H54 (cell line): Measurements from ENCODE around the gene C21orf58.

Source experiments
- DNase-seq: peaks from one replicate; pipeline ENCODE4 v3.0.0; 2011; ENCODE audit warnings: low spot score, mixed read lengths; ENCODE audit not compliant: insufficient read length
- FAIRE-seq: peaks from 3 replicates; lab custom pipeline; 2011; peaks lifted over from hg19 to GRCh38; lab: Jason Lieb, UNC
- POLR2A ChIP-seq: IDR thresholded peaks from 2 replicates; pipeline ENCODE4 v1.6.1; 2011; ENCODE audit warnings: low read depth, mild to moderate bottlenecking, low read length

Gene C21orf58

DNA sequence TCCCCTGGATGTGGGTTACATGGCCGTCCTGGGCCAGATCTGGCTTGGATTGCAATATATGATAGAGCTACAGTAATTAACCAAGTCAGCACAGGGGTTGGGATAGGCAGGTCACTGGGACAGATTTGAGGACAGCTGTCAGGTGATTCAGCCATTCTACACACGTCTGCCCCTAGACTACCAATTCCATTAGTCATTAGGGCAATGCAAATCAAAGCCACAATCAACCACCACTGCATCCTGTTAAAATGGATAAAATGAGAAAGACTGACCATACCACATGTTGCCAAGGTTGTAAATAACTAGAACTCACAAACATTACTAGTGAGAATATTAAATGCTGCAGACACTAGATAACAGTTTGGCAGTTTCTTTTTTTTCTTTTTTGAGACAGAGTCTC is 16.0 kb downstream of the C21orf58 start:
- no peak for FAIRE-seq
- DNase-seq: peak; percentile 63
- TF ChIP-seq POLR2A: no peak

DNA sequence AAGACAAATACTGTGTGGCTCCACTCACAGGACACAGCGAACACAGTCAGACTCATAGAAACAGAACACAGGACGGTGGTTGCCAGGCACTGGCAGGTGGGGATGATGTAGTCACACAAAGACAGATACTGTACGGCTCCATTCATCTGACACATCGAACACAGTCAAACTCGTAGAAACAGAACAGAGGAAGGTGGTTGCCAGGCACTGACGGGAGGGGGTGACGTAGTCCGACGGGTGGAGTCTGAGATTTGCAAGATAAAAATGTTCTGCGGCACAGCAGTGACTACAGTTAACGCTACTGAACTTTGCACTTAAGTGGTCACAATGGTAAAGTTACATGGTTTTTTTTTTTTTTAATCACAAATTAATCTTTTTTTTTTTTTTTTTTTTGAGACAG is 18.7 kb downstream of the C21orf58 start:
- FAIRE-seq (no peak), DNase-seq (no peak)
- TF ChIP-seq POLR2A: no peak

DNA sequence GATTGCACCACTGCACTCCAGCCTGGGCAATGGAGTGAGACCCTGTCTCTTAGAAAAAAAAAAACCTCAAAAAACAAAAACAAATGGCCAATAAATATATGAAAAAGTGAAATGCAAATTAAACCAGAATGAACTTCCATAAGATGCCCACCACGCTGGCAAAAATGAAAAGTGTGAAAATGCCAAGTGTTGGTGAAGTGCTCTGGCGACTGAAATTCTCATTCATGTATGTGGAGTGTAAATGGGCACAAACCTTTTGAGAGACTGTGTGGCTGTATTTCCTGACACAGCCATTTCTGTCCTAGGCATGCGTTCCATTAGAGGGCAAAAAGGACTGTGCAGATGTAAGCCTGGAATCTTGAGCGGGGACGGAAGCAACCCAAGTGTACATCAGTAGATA is 19.2 kb downstream of the C21orf58 start:
- TF ChIP-seq POLR2A: no peak
- DNase-seq: no peak
- no peak for FAIRE-seq

DNA sequence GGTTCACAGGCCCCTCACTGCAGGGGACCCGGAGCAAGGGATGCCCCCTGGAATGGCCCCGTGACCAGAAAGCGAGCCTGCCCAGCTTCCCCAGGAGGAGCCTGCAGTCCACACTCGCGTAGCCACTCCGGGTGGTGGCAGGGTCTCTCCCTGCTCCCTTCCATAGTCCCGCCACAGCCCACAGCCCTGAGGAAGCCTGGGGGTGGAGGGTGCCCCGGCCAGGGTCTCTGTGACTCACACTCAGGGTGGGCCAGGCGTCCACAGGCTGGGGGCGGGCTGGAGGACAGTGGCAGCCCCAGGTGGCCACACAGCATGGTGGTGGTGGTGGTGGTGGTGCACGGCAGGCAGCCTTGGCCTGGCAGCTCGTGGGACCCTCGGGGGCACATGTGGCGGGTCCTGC is 21.9 kb downstream of the C21orf58 start:
- no peak for FAIRE-seq
- TF ChIP-seq POLR2A: no peak
- no peak for DNase-seq

DNA sequence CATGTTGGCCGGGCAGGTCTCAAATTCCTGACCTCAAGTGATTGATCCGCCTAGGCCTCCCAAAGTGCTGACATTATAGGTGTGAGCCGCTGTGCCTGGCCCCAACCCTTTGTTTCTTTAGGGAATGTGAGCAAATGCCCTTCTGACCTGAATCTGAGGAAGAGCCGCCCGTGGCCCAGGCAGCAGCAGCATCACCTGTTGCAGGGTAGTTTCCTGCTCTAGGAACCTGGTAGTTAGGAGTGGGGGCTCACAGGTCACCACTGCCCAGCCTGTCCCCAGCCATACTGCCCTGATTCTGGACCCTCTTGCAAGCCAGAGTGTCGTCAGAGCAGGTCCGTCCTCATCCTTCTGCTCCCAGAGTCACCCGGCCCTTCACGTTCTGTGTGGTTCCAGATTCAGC is 24.5 kb downstream of the C21orf58 start:
- TF ChIP-seq POLR2A: no peak
- DNase-seq (no peak), FAIRE-seq (no peak)

DNA sequence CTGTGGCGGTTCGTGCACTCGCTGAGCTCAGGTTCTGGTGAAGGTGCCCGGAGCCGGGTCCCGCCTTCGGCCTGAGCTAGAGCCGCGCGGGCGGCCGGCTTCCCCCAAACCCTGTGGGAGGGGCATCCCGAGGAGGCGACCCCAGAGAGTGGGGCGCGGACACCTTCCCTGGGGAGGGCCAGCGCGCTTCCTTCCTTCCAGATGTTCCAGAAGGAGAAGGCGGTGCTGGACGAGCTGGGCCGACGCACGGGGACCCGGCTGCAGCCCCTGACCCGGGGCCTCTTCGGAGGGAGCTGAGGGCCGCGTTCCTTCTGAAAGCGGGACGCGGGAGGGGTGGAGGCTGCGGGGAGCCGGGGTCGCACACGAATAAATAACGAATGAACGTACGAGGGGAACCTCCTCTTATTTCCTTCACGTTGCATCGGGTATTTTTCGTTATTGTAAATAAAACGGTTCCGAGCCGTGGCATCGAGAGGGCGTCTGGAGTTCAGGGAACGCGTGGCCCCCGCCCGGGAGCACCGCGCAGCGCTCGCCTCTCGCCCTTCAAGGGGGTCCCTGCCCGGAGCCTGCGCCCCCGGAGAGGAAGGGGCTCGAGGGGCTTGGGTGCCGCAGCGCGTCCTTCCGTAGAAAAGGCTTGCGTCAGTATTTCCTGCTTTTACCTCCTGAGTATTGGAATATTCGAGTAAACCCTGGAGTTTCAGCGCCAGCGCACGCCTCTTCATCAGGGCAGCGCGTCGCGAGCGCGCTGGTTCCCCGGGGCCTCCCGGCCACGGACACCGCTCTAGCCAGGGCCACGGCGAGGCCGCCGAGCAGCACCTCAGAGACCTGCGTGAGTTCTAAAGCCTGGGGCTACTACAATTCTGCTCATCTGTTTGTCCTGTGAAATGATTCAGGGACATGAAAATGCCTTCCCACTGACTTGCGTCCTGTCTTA is 26.1 kb downstream of the C21orf58 start:
- no peak for FAIRE-seq
- TF ChIP-seq POLR2A: no peak
- no peak for DNase-seq

DNA sequence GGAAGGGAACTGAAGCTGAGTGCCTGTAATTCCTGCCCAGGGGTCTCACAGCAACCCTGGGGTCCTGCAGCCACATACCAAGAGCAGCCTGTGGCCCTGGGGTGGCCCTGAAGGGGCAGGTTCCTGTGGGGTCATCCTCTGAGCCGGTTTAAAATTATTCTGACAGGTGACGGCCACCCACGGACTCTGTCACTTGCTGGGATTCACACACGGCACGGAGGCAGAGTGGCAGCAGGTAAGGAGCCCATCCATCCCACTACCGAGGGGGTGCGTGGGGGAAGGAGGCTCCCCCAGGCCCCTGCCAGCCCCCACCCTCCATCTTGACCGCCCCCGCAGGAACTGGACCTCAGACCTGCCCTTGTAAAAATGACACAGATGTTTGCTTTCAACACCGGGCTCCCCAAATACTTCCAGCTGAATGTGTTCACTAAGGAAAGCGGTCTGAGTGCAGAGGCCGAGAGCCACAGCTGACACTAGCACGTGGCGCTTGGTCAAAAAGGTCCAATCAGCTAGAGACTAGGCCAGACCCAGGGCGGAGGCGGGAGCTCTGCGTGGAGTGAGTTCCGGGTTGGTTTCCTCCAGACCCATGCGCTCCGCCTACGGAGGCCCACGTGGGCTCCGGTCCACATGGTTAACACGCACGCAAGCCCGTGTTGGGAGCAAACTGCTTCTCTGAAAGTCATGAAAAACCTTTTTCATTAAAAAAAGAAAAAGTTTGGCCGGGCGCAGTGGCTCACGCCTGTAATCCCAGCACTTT is 27.5 kb downstream of the C21orf58 start:
- no peak for DNase-seq
- FAIRE-seq: no peak
- no peak for TF ChIP-seq POLR2A

DNA sequence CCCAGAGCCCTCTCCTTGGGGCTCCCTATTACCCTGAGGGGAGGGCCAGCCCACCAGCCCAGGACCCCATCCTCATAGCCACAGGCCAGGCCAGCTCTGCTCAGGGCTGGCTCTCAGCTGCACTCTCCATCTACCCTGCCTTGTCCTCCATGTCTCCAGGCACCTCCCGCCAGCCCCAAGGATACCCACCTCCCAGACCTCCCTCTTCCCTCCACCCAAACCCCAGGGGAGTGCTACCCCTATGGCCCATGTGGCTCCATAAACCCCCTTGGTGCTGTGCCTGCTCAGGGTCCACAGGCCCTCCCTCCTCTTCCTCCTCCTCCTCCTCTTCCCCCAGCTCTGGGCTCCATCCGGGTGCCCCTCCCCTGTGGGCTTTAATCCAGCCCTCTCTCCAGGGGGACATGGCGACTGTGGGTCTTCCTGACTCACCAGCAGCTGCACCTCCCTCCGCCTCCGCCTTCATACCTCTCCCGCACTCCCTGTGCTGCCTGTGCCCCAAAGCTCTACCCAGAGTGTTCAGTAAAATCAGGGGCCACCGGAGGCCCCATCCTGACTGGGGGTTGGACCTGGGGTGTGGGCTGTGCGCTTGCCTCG is 28.4 kb downstream of the C21orf58 start:
- FAIRE-seq (no peak), DNase-seq (peak; percentile 83)
- peak; percentile 33; the same call in 1 of the 2 replicates for TF ChIP-seq POLR2A

DNA sequence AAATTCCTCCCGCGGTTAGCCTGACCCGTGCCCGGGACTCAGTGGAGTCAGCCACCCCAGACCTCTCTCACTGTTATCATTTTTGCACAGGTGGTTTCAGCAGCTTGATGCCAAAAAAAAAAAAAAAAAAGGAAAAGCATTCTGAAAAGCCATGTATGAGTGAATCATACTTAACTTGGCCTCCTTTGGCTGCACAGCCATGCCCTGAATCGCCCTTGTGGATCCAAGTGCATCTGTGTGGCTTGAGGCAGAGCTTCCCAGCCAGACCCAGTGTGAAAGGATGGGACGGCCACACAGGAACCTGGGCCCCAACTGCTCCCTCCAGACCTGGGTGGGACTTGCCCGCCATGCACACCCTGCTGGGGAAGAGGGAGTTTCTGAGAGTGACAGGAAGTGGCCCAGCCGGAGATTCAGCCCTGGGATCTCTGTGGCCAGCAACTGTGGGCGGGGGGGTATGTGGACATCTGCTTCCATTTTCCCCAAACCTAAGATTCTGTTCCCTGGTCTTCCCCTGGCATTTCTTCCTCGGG is 29.0 kb downstream of the C21orf58 start:
- peak; percentile 67 for DNase-seq
- peak; percentile 39; the same call in 1 of the 2 replicates for TF ChIP-seq POLR2A
- no peak for FAIRE-seq

DNA sequence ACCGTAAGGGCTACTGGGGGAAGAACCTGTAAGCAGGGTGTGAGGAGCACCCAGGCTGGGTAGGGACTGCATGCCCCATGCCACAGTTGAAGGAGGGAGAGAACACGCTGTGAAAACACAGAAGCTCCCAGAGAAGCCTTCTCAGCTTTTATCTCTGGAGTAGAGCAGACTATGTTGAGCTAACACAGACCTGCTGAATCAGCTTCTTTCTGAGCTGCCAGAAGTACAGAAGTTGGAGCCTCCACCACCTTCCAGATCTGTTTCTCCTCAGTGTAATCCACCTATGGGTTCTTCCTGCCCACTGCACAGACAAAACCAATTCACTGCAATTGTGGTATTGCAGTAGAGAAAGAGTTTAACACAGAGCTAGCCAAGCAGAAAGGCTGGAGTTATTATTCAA is 32.1 kb downstream of the C21orf58 start:
- DNase-seq (no peak), FAIRE-seq (no peak)
- no peak for TF ChIP-seq POLR2A

DNA sequence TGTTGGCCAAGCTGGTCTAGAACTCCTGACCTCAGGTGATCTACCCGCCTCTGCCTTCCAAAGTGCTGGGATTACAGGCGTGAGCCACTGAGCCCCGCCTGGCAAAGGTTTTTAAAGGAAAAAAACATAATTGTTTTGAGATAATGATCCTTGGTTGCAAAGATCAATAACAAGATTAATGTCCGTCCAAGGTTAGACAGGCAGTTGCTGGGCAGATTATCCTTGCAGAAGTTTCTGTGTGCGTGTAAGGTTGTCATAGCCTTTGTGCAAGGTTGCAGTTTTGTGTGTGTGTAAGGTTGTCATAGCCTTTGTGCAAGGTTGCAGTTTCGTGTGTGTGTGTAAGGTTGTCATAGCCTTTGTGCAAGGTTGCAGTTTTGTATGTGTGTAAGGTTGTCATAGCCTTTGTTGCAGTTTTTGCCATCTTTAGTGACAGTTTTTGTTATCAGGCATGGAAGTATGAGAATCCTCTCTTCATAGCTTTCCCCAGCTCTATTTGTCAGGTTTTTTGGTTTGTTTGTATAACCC is 34.0 kb downstream of the C21orf58 start:
- TF ChIP-seq POLR2A: no peak
- no peak for DNase-seq
- FAIRE-seq: no peak

DNA sequence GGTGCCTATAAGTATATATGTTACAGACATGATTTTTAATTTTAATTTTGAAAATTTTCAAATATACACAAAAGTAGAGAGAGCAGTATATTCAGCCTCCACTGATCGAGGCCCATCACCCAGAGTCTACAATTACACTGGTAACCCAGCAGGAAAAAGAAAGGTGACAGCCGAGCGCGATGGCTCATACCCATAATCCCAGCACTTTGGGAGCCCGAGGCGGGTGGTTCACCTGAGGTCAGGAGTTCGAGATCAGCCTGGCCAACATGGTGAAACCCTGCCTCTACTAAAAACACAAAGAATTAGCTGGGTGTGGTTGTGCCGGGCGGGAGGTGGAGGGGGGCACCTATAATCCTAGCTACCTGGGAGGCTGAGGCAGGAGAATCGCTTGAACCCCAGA is 36.1 kb downstream of the C21orf58 start:
- DNase-seq (no peak), FAIRE-seq (no peak)
- TF ChIP-seq POLR2A: no peak

DNA sequence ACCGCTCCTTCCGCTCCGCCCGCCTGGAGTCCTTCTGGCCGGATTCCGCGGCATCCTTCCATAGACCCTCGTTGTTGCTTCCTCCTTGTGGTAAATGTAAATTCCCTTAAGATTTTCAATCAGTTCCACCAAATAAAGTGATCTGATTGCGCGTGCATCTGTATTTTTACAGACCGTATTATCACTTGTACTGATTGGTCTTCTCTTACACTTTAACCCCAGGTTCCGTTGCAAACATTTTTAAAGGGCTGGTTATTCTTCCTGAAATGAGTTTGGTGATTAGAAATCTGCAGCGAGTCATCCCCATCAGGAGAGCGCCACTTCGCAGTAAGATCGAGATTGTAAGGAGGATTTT is 37.0 kb downstream of the C21orf58 start:
- DNase-seq (no peak), FAIRE-seq (no peak)
- no peak for TF ChIP-seq POLR2A
